HFFc6 (cell line): Measurements from ENCODE around the gene DGKA. TPM values are rescaled to one million over a fixed set of nuclear protein-coding genes. Genes with fewer than 3 reads are reported as not detected.

ENCODE experiments used
- DNase-seq: peaks from one replicate; pipeline ENCODE4 v3.0.0-alpha.2; 2018
- H3K27ac Mint-ChIP-seq: 2 replicates; pipeline ENCODE4 v1.8.0; 2020; ENCODE audit warnings: mild to moderate bottlenecking, mixed read lengths
- H3K27me3 Mint-ChIP-seq: 2 replicates; pipeline ENCODE4 v1.8.0; 2021; ENCODE audit warnings: mild to moderate bottlenecking, moderate library complexity, mixed read lengths; ENCODE audit not compliant: insufficient read depth
- H3K36me3 Mint-ChIP-seq: 2 replicates; pipeline ENCODE4 v1.8.0; 2021; ENCODE audit warnings: low read depth, mixed read lengths
- H3K4me1 Mint-ChIP-seq: 2 replicates; pipeline ENCODE4 v1.8.0; 2020; ENCODE audit warnings: low read depth, mixed read lengths
- H3K4me3 Mint-ChIP-seq: 2 replicates; pipeline ENCODE4 v1.8.0; 2020; ENCODE audit warnings: mild to moderate bottlenecking, moderate library complexity, mixed read lengths
- H3K9me3 Mint-ChIP-seq: 2 replicates; pipeline ENCODE4 v1.8.0; 2020; ENCODE audit warnings: mild to moderate bottlenecking, mixed read lengths
- total RNA-seq, 6 experiments: library from RNA; stranded (reverse); fragmentation: NEBNext Ultra II Directional; extraction: Animal tissue kit (Norgen Biotek cat#: 25700); gene quantifications; 2 replicates in 1 of 6; 3 replicates in 5 of 6; pipeline ENCODE4 v1.2.3, GENCODE V29; 2021
- TF ChIP-seq, protein P1 (sequence below): fragments of 200-600 bp; sonication (generic); IDR thresholded peaks from 2 replicates; pipeline ENCODE4 v1.5.0; 2021; ENCODE audit warnings: antibody characterized with exemption, mild to moderate bottlenecking

The DGKA gene
- total RNA-seq, 6 experiments from 2014 or later = 67.1 to 87.4 (median 79.6) TPM

DNA sequence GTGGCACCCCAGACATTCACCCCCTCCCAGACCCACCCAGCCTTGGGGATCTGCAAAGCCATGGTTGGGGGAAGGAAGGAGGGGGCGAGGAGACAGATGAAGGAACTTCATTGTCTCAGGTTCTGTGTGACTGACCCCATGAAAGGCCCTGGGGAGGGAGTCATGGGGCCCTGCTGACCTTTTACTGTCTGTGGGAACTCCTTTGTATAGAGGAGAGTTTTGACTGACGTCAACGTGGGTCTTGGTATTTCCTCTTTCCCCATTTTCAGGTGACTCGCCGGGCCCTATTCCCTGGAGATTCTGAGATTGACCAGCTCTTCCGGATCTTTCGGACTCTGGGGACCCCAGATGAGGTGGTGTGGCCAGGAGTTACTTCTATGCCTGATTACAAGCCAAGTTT is 39.8 kb downstream of the DGKA start:
- Mint-ChIP-seq H3K36me3 (peaks cover 21% of the 10 kb centered on the region), H3K4me1 (peaks cover 37% of the 10 kb centered on the region), H3K27me3 (no peaks in the 10 kb centered on the region; the same call in 1 of the 2 replicates), H3K9me3 (no peaks in the 10 kb centered on the region), H3K27ac (no peak overlapping the region; the same call in 1 of the 2 replicates), H3K4me3 (peak overlapping the region; percentile 7; the same call in 1 of the 2 replicates)
- no peak for DNase-seq
- TF ChIP-seq, protein P1, sequence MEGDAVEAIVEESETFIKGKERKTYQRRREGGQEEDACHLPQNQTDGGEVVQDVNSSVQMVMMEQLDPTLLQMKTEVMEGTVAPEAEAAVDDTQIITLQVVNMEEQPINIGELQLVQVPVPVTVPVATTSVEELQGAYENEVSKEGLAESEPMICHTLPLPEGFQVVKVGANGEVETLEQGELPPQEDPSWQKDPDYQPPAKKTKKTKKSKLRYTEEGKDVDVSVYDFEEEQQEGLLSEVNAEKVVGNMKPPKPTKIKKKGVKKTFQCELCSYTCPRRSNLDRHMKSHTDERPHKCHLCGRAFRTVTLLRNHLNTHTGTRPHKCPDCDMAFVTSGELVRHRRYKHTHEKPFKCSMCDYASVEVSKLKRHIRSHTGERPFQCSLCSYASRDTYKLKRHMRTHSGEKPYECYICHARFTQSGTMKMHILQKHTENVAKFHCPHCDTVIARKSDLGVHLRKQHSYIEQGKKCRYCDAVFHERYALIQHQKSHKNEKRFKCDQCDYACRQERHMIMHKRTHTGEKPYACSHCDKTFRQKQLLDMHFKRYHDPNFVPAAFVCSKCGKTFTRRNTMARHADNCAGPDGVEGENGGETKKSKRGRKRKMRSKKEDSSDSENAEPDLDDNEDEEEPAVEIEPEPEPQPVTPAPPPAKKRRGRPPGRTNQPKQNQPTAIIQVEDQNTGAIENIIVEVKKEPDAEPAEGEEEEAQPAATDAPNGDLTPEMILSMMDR = no peak

DNA sequence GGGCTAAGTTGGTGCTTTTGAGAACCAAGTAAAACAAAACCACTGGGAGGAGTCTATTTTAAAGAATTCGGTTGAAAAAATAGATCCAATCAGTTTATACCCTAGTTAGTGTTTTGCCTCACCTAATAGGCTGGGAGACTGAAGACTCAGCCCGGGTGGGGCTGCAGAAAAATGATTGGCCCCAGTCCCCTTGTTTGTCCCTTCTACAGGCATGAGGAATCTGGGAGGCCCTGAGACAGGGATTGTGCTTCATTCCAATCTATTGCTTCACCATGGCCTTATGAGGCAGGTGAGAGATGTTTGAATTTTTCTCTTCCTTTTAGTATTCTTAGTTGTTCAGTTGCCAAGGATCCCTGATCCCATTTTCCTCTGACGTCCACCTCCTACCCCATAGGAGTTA is 41.1 kb downstream of the DGKA start:
- H3K27ac Mint-ChIP-seq = no peak overlapping the region
- TF ChIP-seq, protein P1 = no peak
- peak; percentile 65 for DNase-seq
- H3K36me3 Mint-ChIP-seq = peaks cover 21% of the 10 kb centered on the region
- H3K4me3 Mint-ChIP-seq = peak overlapping the region; percentile 61; the same call in 1 of the 2 replicates
- no peaks in the 10 kb centered on the region; the same call in 1 of the 2 replicates for H3K27me3 Mint-ChIP-seq
- peaks cover 35% of the 10 kb centered on the region for H3K4me1 Mint-ChIP-seq
- H3K9me3 Mint-ChIP-seq = no peaks in the 10 kb centered on the region

DNA sequence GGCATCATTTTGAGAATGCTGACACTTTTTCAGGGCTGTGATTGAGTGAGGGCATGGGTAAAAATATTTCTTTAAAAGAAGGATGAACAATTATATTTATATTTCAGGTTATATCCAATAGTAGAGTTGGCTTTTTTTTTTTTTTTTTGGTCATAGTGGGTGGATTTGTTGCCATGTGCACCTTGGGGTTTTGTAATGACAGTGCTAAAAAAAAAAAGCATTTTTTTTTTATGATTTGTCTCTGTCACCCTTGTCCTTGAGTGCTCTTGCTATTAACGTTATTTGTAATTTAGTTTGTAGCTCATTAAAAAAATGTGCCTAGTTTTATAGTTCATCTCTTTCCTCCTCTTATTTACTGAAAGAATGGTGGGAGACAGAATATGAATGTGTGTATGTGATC is 41.5 kb downstream of the DGKA start:
- Mint-ChIP-seq H3K4me3 (no peak overlapping the region), H3K9me3 (no peaks in the 10 kb centered on the region), H3K27me3 (no peaks in the 10 kb centered on the region; the same call in 1 of the 2 replicates), H3K36me3 (peaks cover 21% of the 10 kb centered on the region), H3K27ac (no peak overlapping the region), H3K4me1 (peaks cover 31% of the 10 kb centered on the region)
- DNase-seq = no peak
- TF ChIP-seq, protein P1 = no peak

DNA sequence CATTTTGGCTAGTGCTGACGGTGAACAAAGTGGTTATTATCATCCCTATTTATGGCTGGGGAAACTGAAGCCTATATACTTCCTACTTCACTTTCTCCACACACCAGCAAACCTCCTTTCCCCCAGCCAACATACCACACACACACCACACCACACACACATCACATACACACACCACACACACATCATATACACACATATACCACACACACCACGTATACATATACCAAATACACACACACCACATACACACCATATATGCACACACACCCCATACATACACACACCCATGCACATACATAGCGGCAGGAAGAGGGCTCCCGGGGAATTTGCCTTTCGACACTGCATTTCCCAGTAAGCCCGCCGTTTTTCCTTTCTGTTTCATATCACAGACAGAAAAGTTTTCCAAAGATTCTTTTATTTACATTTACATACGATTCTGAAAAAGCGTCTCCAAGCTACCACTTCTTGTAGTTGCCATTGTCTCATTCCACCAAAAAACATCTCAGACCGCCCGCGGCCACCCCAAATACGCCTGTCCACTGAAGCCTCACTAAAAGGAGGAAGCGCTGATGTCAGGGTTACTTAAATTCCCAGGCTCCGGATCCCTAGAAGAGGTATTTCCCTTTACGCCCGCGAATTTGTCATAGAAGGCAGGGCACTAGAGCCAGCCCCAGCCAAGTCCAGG is 42.1 kb downstream of the DGKA start:
- Mint-ChIP-seq H3K27me3 (no peaks in the 10 kb centered on the region), H3K4me3 (no peak overlapping the region), H3K9me3 (no peaks in the 10 kb centered on the region), H3K4me1 (peaks cover 25% of the 10 kb centered on the region), H3K27ac (no peak overlapping the region), H3K36me3 (peaks cover 21% of the 10 kb centered on the region)
- TF ChIP-seq, protein P1 = no peak
- peak; percentile 22 for DNase-seq

DNA sequence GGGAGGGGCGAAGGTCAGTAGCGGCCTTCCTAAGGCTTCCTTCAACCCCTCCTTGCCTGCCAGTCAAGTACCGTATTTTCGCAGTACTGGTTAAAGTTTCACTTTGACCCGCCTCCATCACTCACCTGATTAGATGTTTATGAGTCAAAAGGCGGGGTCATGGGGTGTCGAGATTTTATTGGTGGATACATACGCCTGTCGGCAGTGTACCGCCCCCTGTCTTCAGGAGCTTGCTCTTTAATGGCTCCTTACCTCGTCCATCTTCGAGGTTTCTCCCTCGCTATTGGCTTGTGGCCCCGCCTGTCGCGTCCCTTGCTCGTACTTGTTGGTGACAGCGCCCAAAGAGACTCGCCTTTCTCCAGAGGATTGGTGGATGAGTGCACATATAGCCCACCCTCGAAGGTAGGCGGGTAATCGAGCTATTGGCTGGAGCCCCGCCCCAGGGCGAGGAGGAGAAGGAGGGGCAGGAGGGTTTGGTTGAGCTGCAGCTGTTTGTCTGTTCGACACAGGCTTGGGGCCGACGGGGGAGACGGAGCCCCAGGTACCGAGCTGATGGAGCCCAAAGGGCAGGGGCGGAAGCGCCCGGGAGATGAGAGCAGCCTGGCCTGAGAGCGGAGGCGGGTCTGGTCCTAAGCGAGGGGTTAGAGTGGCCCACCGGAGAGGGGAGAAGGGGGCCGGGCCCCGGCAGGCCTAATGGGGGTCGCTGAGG is 42.8 kb downstream of the DGKA start, which contains the start of gene RAB5B:
Gene RAB5B (plus strand): TSS at position 480 of the 709 bp plus-strand sequence. CDS start 12,883 bp downstream, outside the sequence.
- Mint-ChIP-seq H3K27ac (no peak within 1 kb of the TSS), H3K9me3 (no peaks in the 10 kb centered on the region), H3K4me1 (peaks cover 18% of the 10 kb centered on the region), H3K4me3 (no peak within 1 kb of the TSS), H3K36me3 (peaks cover 26% of the 10 kb centered on the region), H3K27me3 (no peaks in the 10 kb centered on the region; the same call in 1 of the 2 replicates)
- TF ChIP-seq, protein P1 = peak; percentile 80
- DNase-seq = peak; percentile 100
